Lower leg skin (tissue), 3 donors: ENCODE data around the gene C16orf78.

Source experiments
- CTCF ChIP-seq, 3 donors: fragments of 450-650 bp; IDR thresholded peaks; one replicate each; pipeline ENCODE4 v1.5.1; 2016; ENCODE audit warnings: antibody characterized with exemption in 3 of 3, mild to moderate bottlenecking in 3 of 3, moderate library complexity in 2 of 3
- POLR2A ChIP-seq, 2 donors: fragments of 450-650 bp; IDR thresholded peaks; one replicate each; pipeline ENCODE4 v1.6.1; 2016 to 2017; ENCODE audit warnings: antibody characterized with exemption in 2 of 2, mild to moderate bottlenecking in 1 of 2, moderate library complexity in 1 of 2

- TF ChIP-seq CTCF (IDR thresholded peaks at IDR 0.05) (no peak), POLR2A (IDR thresholded peaks at IDR 0.05) (no peak)
Observed at GRCh38 chr16:49396206-49396720, 22.7 kb downstream of the C16orf78 start.
